Suppressor macrophage treated with lipopolysaccharide for 1 hour (primary cell): ENCODE results near the gene LYZL4.

Experiments used
- DNase-seq, 3 donors: peaks; one replicate each; pipeline ENCODE4 v3.0.0-alpha.2; 2020 to 2022

The LYZL4 gene

GRCh38 chr3:42410370-42411131 lies at the start of gene LYZL4:
Gene LYZL4, minus strand, starts transcription at chr3:42410610. Its CDS starts 3,359 bp downstream, at chr3:42407251.
- DNase-seq, result no peak

- no peak for DNase-seq
These were observed 48.7 kb upstream of the LYZL4 start for GRCh38 chr3:42459151-42459550.

GRCh38 chr3:42456211-42456610 lies 45.8 kb upstream of the LYZL4 start:
- DNase-seq, result no peak

- no peak for DNase-seq
These were observed 41.3 kb upstream of the LYZL4 start for GRCh38 chr3:42451546-42452230.

GRCh38 chr3:42451116-42451515 lies 40.7 kb upstream of the LYZL4 start:
- DNase-seq, result no peak

GRCh38 chr3:42450567-42450966 lies 40.2 kb upstream of the LYZL4 start:
- no peak for DNase-seq

- no peak for DNase-seq
These were observed 37.1 kb upstream of the LYZL4 start for GRCh38 chr3:42447481-42447880.

- DNase-seq, result no peak
These were observed 36.0 kb upstream of the LYZL4 start for GRCh38 chr3:42446111-42447050.

- peak; percentile 84 to 90 (median 89) for DNase-seq
These were observed 33.5 kb upstream of the LYZL4 start for GRCh38 chr3:42443819-42444436.

- no peak for DNase-seq
These were observed 32.9 kb upstream of the LYZL4 start for GRCh38 chr3:42443292-42443691.

- no peak for DNase-seq
These were observed 32.2 kb upstream of the LYZL4 start for GRCh38 chr3:42442640-42443039.

GRCh38 chr3:42441791-42442190 lies 31.4 kb upstream of the LYZL4 start:
- no peak for DNase-seq

GRCh38 chr3:42440924-42441323 lies 30.5 kb upstream of the LYZL4 start:
- DNase-seq, result no peak

GRCh38 chr3:42439261-42440115 lies 29.1 kb upstream of the LYZL4 start:
- DNase-seq, result no peak

- DNase-seq, result no peak
These were observed 28.3 kb upstream of the LYZL4 start for GRCh38 chr3:42438758-42439157.

- no peak for DNase-seq
These were observed 27.8 kb upstream of the LYZL4 start for GRCh38 chr3:42438193-42438592.

- peak in 2 of 3 donors; percentile 30 to 50 for DNase-seq
These were observed 24.5 kb upstream of the LYZL4 start for GRCh38 chr3:42434777-42435380.

- DNase-seq, result no peak
These were observed 22.1 kb upstream of the LYZL4 start for GRCh38 chr3:42432485-42432884.

- DNase-seq, result no peak
These were observed 20.5 kb upstream of the LYZL4 start for GRCh38 chr3:42430781-42431532.

- no peak for DNase-seq
These were observed 18.4 kb upstream of the LYZL4 start for GRCh38 chr3:42428830-42429229.
